ENCODE data around the gene MRPL44. TPM values are rescaled to one million over a fixed set of nuclear protein-coding genes. Genes with fewer than 3 reads are reported as not detected.

Gene MRPL44
- total RNA-seq, 2 donors from 2014 or later: 21.8 to 30.5 TPM

GRCh38 chr2:224011837-224012236 lies 54.6 kb downstream of the MRPL44 start:
- ATAC-seq: no peak
- peaks cover 2% of the 10 kb centered on the region for H3K4me1 Mint-ChIP-seq
- peaks cover 9% of the 10 kb centered on the region for H3K27me3 Mint-ChIP-seq
- no peak overlapping the region for H3K4me3 Mint-ChIP-seq
- no peak overlapping the region for H3K27ac Mint-ChIP-seq
- H3K9me3 ChIP-seq (ENCODE audit: control insufficient read depth, low read length, poor library complexity, severe bottlenecking): no peaks in the 10 kb centered on the region
- no peaks in the 10 kb centered on the region for H3K36me3 Mint-ChIP-seq (ENCODE audit: low read depth)
- no peak for DNase-seq

GRCh38 chr2:224014336-224014735 lies 57.1 kb downstream of the MRPL44 start:
- no peak for ATAC-seq
- H3K27ac Mint-ChIP-seq: no peak overlapping the region

GRCh38 chr2:224016963-224017362 lies 59.7 kb downstream of the MRPL44 start:
- ATAC-seq (no peak), DNase-seq (no peak)

More at GRCh38 chr2:224014336-224014735, 57.1 kb downstream of the MRPL44 start:
- Mint-ChIP-seq H3K4me1 (peaks cover 5% of the 10 kb centered on the region), H3K27me3 (peaks cover 4% of the 10 kb centered on the region), H3K36me3 (ENCODE audit: low read depth) (no peaks in the 10 kb centered on the region), H3K4me3 (no peak overlapping the region)
- no peaks in the 10 kb centered on the region for H3K9me3 ChIP-seq (ENCODE audit: control insufficient read depth, low read length, poor library complexity, severe bottlenecking)
- no peak for DNase-seq

More at GRCh38 chr2:224016963-224017362, 59.7 kb downstream of the MRPL44 start:
- Mint-ChIP-seq H3K27me3 (no peaks in the 10 kb centered on the region), H3K36me3 (ENCODE audit: low read depth) (no peaks in the 10 kb centered on the region), H3K27ac (no peak overlapping the region), H3K4me3 (no peak overlapping the region), H3K4me1 (peaks cover 5% of the 10 kb centered on the region)
- no peaks in the 10 kb centered on the region for H3K9me3 ChIP-seq (ENCODE audit: control insufficient read depth, low read length, poor library complexity, severe bottlenecking)

Other genes with a start within 250 kb of the MRPL44 start
- 1 to 10 TPM; 1.6 to 2.9 TPM for gene AP1S3, start 119.9 kb upstream of the MRPL44 start, total RNA-seq
- gene WDFY1, start 12.1 kb upstream of the MRPL44 start, total RNA-seq: 10 to 100 TPM; 36.9 to 44.8 TPM
- gene SERPINE2, start 81.8 kb downstream of the MRPL44 start, total RNA-seq: 1 to 10 TPM in 1 of 2 donors, under 1 TPM in 1; 0.37 to 3.9 TPM